ENCODE measurements around the gene OLAH. TPM values are rescaled to one million over a fixed set of nuclear protein-coding genes. Genes with fewer than 3 reads are reported as not detected.

Gene OLAH
- total and polyA plus RNA-seq, 2 donors from 2014 or later: 0.50 to 0.52 TPM

DNA sequence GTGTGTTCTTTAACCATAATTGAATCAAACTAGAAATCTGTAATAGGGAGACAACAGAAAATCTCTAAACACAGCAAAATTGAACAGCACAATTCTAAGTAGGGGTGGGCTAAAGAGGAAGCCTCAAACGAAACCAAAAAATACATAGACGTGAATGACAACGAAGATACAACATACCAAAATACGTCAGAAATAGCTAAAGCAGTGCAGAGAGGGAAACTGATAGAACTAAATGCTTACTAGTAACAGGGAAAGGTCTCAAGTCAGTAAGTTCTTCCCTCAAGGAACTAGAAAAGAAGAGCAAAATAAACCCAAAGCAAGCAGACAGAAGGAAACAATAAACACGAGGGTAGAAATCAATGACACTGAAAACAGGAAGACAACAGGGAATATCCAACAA, 72.5 kb downstream of the OLAH start:
- TF ChIP-seq, protein P1, sequence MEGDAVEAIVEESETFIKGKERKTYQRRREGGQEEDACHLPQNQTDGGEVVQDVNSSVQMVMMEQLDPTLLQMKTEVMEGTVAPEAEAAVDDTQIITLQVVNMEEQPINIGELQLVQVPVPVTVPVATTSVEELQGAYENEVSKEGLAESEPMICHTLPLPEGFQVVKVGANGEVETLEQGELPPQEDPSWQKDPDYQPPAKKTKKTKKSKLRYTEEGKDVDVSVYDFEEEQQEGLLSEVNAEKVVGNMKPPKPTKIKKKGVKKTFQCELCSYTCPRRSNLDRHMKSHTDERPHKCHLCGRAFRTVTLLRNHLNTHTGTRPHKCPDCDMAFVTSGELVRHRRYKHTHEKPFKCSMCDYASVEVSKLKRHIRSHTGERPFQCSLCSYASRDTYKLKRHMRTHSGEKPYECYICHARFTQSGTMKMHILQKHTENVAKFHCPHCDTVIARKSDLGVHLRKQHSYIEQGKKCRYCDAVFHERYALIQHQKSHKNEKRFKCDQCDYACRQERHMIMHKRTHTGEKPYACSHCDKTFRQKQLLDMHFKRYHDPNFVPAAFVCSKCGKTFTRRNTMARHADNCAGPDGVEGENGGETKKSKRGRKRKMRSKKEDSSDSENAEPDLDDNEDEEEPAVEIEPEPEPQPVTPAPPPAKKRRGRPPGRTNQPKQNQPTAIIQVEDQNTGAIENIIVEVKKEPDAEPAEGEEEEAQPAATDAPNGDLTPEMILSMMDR (IDR thresholded peaks at IDR 0.05; ENCODE audit: borderline replicate concordance, extremely low read depth, insufficient read depth): no peak
- Histone ChIP-seq H3K4me3 (ENCODE audit: low read length in 3 of 3) (no peak overlapping the region), H3K9me3 (ENCODE audit: control insufficient read depth in 2 of 3, insufficient read depth in 1 of 3, low read length in 3 of 3) (no peaks in the 10 kb centered on the region), H3K36me3 (ENCODE audit: control insufficient read depth in 2 of 3, insufficient read depth in 3 of 3, low read length in 3 of 3) (peaks cover 7 to 26% (median 8%) of the 10 kb centered on the region in 3 donors), H3K27me3 (ENCODE audit: control insufficient read depth, insufficient read depth, low read length) (no peaks in the 10 kb centered on the region), H3K4me1 (ENCODE audit: control insufficient read depth in 2 of 3, insufficient read depth in 2 of 3, low read depth in 1 of 3, low read length in 3 of 3) (no peaks in the 10 kb centered on the region), H3K9ac (ENCODE audit: low read length in 3 of 3) (no peak overlapping the region), H3K27ac (ENCODE audit: low read depth in 2 of 2, low read length in 2 of 2) (no peak overlapping the region)
- intact Hi-C loops (cut with DNase I): no loop called here
- FAIRE-seq (no peak), DNase-seq (no peak)

DNA sequence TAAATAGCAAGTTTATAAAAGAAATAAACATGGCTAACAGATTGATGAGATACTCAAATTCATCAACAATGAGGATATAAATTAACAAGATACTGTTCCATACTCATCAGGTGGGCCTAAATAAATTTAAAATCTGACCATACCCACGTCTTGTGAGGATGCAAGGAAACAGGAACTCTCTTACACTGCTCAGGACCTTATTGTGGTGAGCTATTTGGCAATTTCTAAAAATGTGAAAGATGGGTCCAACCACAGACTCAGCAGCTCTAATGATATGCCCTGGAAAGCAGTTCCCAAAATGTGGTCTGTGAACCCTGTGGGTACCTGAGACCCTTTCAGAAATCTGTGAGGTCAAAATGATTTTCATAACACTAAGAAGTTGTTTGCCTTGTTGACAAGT, 74.9 kb downstream of the OLAH start:
- intact Hi-C loops (cut with DNase I): no loop called here
- FAIRE-seq: no peak

DNA sequence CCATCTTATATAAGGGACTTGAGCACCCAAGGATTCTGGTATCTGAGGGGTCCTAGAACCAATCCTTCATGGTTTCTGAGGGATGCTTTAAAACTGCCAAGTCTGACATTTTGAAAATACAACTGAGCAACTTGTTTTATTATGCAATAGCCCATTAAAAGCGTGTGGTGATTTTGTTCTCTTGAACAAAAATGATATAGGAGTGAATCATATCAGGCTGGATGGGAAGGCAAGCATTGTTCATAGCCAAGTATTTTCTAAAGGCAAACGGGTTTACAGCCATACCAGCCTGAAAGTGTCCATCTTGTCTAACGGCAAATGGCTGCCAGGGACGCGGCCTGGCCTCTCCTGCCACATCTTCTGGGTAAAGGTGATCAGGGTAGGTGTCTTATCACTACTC, 76.8 kb downstream of the OLAH start:
- Histone ChIP-seq H3K4me1 (ENCODE audit: control insufficient read depth in 2 of 3, insufficient read depth in 2 of 3, low read depth in 1 of 3, low read length in 3 of 3) (no peaks in the 10 kb centered on the region), H3K36me3 (ENCODE audit: control insufficient read depth in 2 of 3, insufficient read depth in 3 of 3, low read length in 3 of 3) (peaks cover 10 to 19% (median 12%) of the 10 kb centered on the region in 3 donors), H3K27ac (ENCODE audit: low read depth in 2 of 2, low read length in 2 of 2) (no peak overlapping the region), H3K27me3 (ENCODE audit: control insufficient read depth, insufficient read depth, low read length) (no peaks in the 10 kb centered on the region), H3K9me3 (ENCODE audit: control insufficient read depth in 2 of 3, insufficient read depth in 1 of 3, low read length in 3 of 3) (no peaks in the 10 kb centered on the region), H3K9ac (ENCODE audit: low read length in 3 of 3) (no peak overlapping the region), H3K4me3 (ENCODE audit: low read length in 3 of 3) (no peak overlapping the region)
- intact Hi-C loops (cut with DNase I): no loop called here
- no peak for DNase-seq
- TF ChIP-seq, protein P1 (IDR thresholded peaks at IDR 0.05; ENCODE audit: borderline replicate concordance, extremely low read depth, insufficient read depth): no peak
- no peak for FAIRE-seq

More for the DNA sequence above, 74.9 kb downstream of the OLAH start:
- H3K27me3 ChIP-seq (ENCODE audit: control insufficient read depth, insufficient read depth, low read length): no peaks in the 10 kb centered on the region
- H3K4me1 ChIP-seq (ENCODE audit: control insufficient read depth in 2 of 3, insufficient read depth in 2 of 3, low read depth in 1 of 3, low read length in 3 of 3): no peaks in the 10 kb centered on the region
- peaks cover 7 to 24% (median 8%) of the 10 kb centered on the region in 3 donors for H3K36me3 ChIP-seq (ENCODE audit: control insufficient read depth in 2 of 3, insufficient read depth in 3 of 3, low read length in 3 of 3)
- no peak overlapping the region for H3K9ac ChIP-seq (ENCODE audit: low read length in 3 of 3)
- TF ChIP-seq, protein P1 (IDR thresholded peaks at IDR 0.05; ENCODE audit: borderline replicate concordance, extremely low read depth, insufficient read depth): no peak
- no peak overlapping the region for H3K27ac ChIP-seq (ENCODE audit: low read depth in 2 of 2, low read length in 2 of 2)
- no peak for DNase-seq
- H3K9me3 ChIP-seq (ENCODE audit: control insufficient read depth in 2 of 3, insufficient read depth in 1 of 3, low read length in 3 of 3): no peaks in the 10 kb centered on the region
- no peak overlapping the region for H3K4me3 ChIP-seq (ENCODE audit: low read length in 3 of 3)

DNA sequence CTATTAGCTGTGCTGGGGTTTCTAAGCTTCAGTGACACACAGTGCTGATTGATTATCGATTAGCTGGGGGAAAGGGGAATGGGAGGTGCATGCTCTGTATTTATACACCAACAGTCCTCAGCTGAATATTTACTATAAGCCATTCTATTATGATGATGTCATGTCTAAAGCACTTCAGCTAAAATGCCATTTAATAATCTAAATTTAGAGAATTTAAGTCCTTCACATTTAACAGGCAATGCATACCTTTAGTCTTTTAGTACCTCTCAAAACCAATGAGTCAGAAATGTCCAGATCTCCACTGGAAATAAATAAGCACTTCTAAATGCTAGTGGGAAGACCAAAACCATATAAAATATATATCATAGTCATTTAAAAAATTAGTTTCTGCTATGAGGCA, 78.0 kb downstream of the OLAH start:
- no peak for DNase-seq
- no peaks in the 10 kb centered on the region for H3K27me3 ChIP-seq (ENCODE audit: control insufficient read depth, insufficient read depth, low read length)
- TF ChIP-seq, protein P1 (IDR thresholded peaks at IDR 0.05; ENCODE audit: borderline replicate concordance, extremely low read depth, insufficient read depth): no peak
- intact Hi-C loops (cut with DNase I): no loop called here
- H3K9ac ChIP-seq (ENCODE audit: low read length in 3 of 3): no peak overlapping the region
- H3K4me3 ChIP-seq (ENCODE audit: low read length in 3 of 3): no peak overlapping the region
- peaks cover 8 to 19% (median 14%) of the 10 kb centered on the region in 3 donors for H3K36me3 ChIP-seq (ENCODE audit: control insufficient read depth in 2 of 3, insufficient read depth in 3 of 3, low read length in 3 of 3)
- peaks cover 0 to 3% (median 0%) of the 10 kb centered on the region in 3 donors for H3K9me3 ChIP-seq (ENCODE audit: control insufficient read depth in 2 of 3, insufficient read depth in 1 of 3, low read length in 3 of 3)
- no peaks in the 10 kb centered on the region for H3K4me1 ChIP-seq (ENCODE audit: control insufficient read depth in 2 of 3, insufficient read depth in 2 of 3, low read depth in 1 of 3, low read length in 3 of 3)
- FAIRE-seq: no peak
- no peak overlapping the region for H3K27ac ChIP-seq (ENCODE audit: low read depth in 2 of 2, low read length in 2 of 2)
